Upper lobe of left lung (tissue), 6 donors: ENCODE measurements around the gene COA8. TPM values are rescaled to one million over a fixed set of nuclear protein-coding genes. Genes with fewer than 3 reads are reported as not detected.

Experiments
- ATAC-seq, 2 donors: fragments of 200-7000 bp; cut with Tn5 transposase; one replicate each; pipeline ENCODE4 v1.9.1; 2022; ENCODE audit warnings: mild to moderate bottlenecking in 2 of 2, moderate library complexity in 2 of 2; ENCODE audit not compliant: low FRiP score in 2 of 2
- DNase-seq, 2 donors: peaks; one replicate each; pipeline ENCODE4 v3.0.0-alpha.2; 2019 to 2020
- H3K27ac ChIP-seq, 4 donors: fragments of 200-600 bp; sonication (generic); one replicate each; pipeline ENCODE4 v1.5.1; 2016 to 2019
- H3K27me3 ChIP-seq, 4 donors: fragments of 200-600 bp; sonication (generic); one replicate each; pipeline ENCODE4 v1.5.1; 2017 to 2019
- H3K36me3 ChIP-seq, 4 donors: fragments of 200-600 bp; sonication (generic); one replicate each; pipeline ENCODE4 v1.5.1; 2016 to 2019
- H3K4me1 ChIP-seq, 4 donors: fragments of 200-600 bp; sonication (generic); one replicate each; pipeline ENCODE4 v1.5.1; 2018 to 2019
- H3K4me3 ChIP-seq, 4 donors: fragments of 200-600 bp; sonication (generic); one replicate each; pipeline ENCODE4 v1.5.1; 2017 to 2019; ENCODE audit warnings: mild to moderate bottlenecking in 2 of 4, moderate library complexity in 1 of 4
- H3K9me3 ChIP-seq, 4 donors: fragments of 200-600 bp; sonication (generic); one replicate each; pipeline ENCODE4 v1.5.1; 2018 to 2019
- CTCF ChIP-seq, 6 experiments: fragments of 450-650 bp in 4 of 6; fragments of 200-600 bp in 2 of 6; sonication (generic) in 2 of 6; IDR thresholded peaks; one replicate each; pipeline ENCODE4 v1.5.1; 2016 to 2019; ENCODE audit warnings: antibody characterized with exemption in 6 of 6
- EP300 ChIP-seq, 4 donors: sonication (generic); formaldehyde crosslinking; IDR thresholded peaks; one replicate each; pipeline ENCODE4 v1.5.1; 2017; ENCODE audit warnings: antibody characterized with exemption in 4 of 4, control low read depth in 2 of 4
- POLR2A ChIP-seq, 4 donors: fragments of 450-650 bp; IDR thresholded peaks; one replicate each; pipeline ENCODE4 v1.5.1; 2016 to 2017; ENCODE audit warnings: antibody characterized with exemption in 4 of 4, mild to moderate bottlenecking in 2 of 4
- POLR2AphosphoS5 ChIP-seq, 2 donors: sonication (generic); formaldehyde crosslinking; IDR thresholded peaks; one replicate each; pipeline ENCODE4 v1.5.1; 2017; ENCODE audit warnings: antibody characterized with exemption in 2 of 2
- WGBS, 2 donors: methylation state at CpG; one replicate each; pipeline ENCODE4 v1.1.5; 2017 to 2018; 5-methylcytosine and 5-hydroxymethylcytosine counted together
- total RNA-seq, 6 donors: library from RNA; depleted of rRNA in 4 of 6; stranded (reverse); fragments of >200 nt in 4 of 6; gene quantifications; one replicate each; pipeline versions ENCODE4 v1.1.0 to v1.2.1, GENCODE V29; 2016 to 2021
- donor health status: DM: no; HTN: no; CAD: no; lungs with moderate emphysema.
- donor health status: DM: no; HTN: yes; CAD: no; lungs with severe emphysema.

The COA8 gene
- total RNA-seq, 6 donors from 2014 or later: 12.6 to 38.3 (median 28.6) TPM

DNA sequence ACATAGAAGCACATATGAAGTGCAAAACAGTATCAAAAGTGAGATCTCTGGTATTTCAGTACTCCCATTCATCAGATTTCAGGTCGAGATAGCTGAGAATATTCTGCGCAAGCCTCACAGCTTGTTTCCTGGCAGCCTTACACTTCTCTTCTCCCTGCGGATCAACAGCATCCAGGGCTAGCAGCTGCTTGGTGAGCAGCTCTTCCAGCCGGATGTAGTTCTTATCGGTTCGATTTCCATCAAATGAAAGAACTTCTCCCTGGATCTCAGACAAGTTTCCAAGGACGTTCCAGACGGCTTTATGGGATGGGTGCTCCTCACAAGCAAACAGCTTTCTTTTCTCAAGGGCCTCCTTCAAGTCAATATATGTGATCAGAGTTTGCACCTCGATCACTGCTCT, 3.0 kb upstream of the COA8 start:
- peaks cover 53 to 64% (median 56%) of the 10 kb centered on the region in 4 donors for H3K4me1 ChIP-seq
- ATAC-seq: no peak
- no peak for TF ChIP-seq EP300 (IDR thresholded peaks at IDR 0.05)
- no peak for TF ChIP-seq POLR2AphosphoS5 (IDR thresholded peaks at IDR 0.05)
- no peak for TF ChIP-seq POLR2A (IDR thresholded peaks at IDR 0.05)
- TF ChIP-seq CTCF (IDR thresholded peaks at IDR 0.05): no peak
- H3K36me3 ChIP-seq: peaks cover 8 to 32% (median 19%) of the 10 kb centered on the region in 4 donors
- peak overlapping the region in 1 of 4 donors; percentile 7 for H3K27ac ChIP-seq
- H3K27me3 ChIP-seq: no peaks in the 10 kb centered on the region
- H3K9me3 ChIP-seq: no peaks in the 10 kb centered on the region
- 77 to 83% methylated on average over 9 of the region's 9 CpGs for WGBS, 2 donors
- H3K4me3 ChIP-seq: no peak overlapping the region
- DNase-seq: no peak

- no peaks in the 10 kb centered on the region for H3K27me3 ChIP-seq
- peak overlapping the region in 1 of 4 donors; percentile 84 for H3K4me3 ChIP-seq
- H3K27ac ChIP-seq: peak overlapping the region in 2 of 4 donors; percentile 98 to 99
- TF ChIP-seq POLR2A (IDR thresholded peaks at IDR 0.05) (no peak), EP300 (IDR thresholded peaks at IDR 0.05) (no peak), POLR2AphosphoS5 (IDR thresholded peaks at IDR 0.05) (no peak), CTCF (IDR thresholded peaks at IDR 0.05) (no peak)
- WGBS, 2 donors: 64 to 69% methylated on average over 8 of the region's 8 CpGs
- peaks cover 53 to 69% (median 58%) of the 10 kb centered on the region in 4 donors for H3K4me1 ChIP-seq
- H3K36me3 ChIP-seq: peaks cover 8 to 32% (median 16%) of the 10 kb centered on the region in 4 donors
- ATAC-seq: no peak
- no peaks in the 10 kb centered on the region for H3K9me3 ChIP-seq
- no peak for DNase-seq
Measured at GRCh38 chr14:103560691-103561090, 2.1 kb upstream of the COA8 start.

- no peak for DNase-seq
- TF ChIP-seq EP300 (IDR thresholded peaks at IDR 0.05): no peak
- TF ChIP-seq CTCF (IDR thresholded peaks at IDR 0.05): peak in 1 of 6 experiments; percentile 32
- TF ChIP-seq POLR2A (IDR thresholded peaks at IDR 0.05): no peak
- TF ChIP-seq POLR2AphosphoS5 (IDR thresholded peaks at IDR 0.05): no peak
- H3K36me3 ChIP-seq: peaks cover 8 to 34% (median 16%) of the 10 kb centered on the region in 4 donors
- peak overlapping the region; percentile 91 to 99 (median 98) for H3K27ac ChIP-seq
- ATAC-seq: peak; percentile 52 to 71
- peaks cover 53 to 72% (median 58%) of the 10 kb centered on the region in 4 donors for H3K4me1 ChIP-seq
- H3K9me3 ChIP-seq: no peaks in the 10 kb centered on the region
- 7 to 11% methylated on average over 29 to 35 of the region's 36 CpGs for WGBS, 2 donors
- H3K27me3 ChIP-seq: no peaks in the 10 kb centered on the region
- peak overlapping the region; percentile 84 to 99 (median 98) for H3K4me3 ChIP-seq
Measured at GRCh38 chr14:103561381-103562178, 1.2 kb upstream of the COA8 start.

DNA sequence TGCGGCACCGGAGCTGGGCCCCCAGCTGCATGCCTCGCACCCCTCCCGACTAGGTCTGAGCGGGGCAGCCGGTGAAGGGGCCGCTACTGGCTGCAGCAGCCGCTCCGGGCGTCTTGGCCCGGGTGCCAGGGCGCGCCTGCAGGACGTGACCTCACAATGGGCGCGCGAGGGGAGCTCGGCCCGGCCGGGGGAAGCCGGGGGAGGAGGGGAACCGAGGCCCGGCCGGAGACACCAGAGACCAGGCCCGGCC, 656 bp upstream of the COA8 start:
- peak; percentile 79 to 80 for ATAC-seq
- no peaks in the 10 kb centered on the region for H3K27me3 ChIP-seq
- WGBS, 2 donors: 0% methylated on average over 3 to 10 of the region's 25 CpGs

More for the DNA sequence above, 656 bp upstream of the COA8 start:
- Histone ChIP-seq H3K27ac (peak overlapping the region; percentile 91 to 99 (median 98)), H3K4me3 (peak overlapping the region; percentile 84 to 99 (median 98)), H3K9me3 (no peaks in the 10 kb centered on the region), H3K4me1 (peaks cover 48 to 67% (median 57%) of the 10 kb centered on the region in 4 donors), H3K36me3 (peaks cover 8 to 37% (median 16%) of the 10 kb centered on the region in 4 donors)
- no peak for TF ChIP-seq EP300 (IDR thresholded peaks at IDR 0.05)
- no peak for TF ChIP-seq CTCF (IDR thresholded peaks at IDR 0.05)
- TF ChIP-seq POLR2AphosphoS5 (IDR thresholded peaks at IDR 0.05): no peak
- no peak for TF ChIP-seq POLR2A (IDR thresholded peaks at IDR 0.05)
- DNase-seq: no peak
